ENCODE results near the gene VHLL.

The VHLL gene

DNA sequence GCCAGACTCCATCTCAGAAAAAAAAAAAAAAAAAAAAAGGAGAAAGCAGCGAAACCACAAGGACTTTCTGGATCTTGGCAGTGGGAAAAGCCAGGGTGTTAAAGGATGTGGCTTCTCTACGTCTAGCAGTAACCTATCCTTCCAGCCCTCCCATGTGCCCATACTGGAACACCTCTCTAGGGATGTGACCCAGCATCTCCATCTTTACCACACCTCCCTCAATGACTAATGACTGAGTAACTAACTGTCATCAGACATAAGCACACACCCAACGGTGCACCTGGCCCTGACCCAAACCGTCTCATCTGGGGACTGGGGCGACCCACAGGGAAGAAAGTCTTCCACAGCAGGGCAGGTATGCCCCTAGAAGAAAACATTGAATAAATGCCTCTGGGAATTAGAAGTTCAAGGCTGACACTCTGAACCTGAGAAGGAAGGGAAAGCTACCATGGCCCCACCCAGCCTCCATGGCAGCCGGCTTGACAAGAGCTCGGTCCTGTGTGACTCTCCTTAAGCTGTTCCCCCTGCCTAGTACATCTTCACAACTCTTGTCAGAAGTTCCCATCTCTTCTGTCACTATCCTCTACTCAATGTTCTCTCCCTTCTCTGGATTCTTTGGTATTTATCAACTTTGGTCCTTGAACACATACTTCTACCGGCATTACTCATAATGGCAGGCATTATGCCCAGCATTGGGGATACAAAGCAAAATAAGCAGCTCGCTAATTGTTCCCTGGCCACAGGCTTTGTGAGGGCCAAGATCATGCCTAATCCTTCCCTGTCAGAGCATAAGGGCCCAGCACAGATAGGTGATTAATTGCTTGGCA is 36.4 kb downstream of the VHLL start:
- no peak overlapping the region for H3K9ac ChIP-seq (ENCODE audit: low read length)
- H3K9me3 ChIP-seq (ENCODE audit: insufficient read depth, low read length), result no peaks in the 10 kb centered on the region
- H3K4me2 ChIP-seq (ENCODE audit: low read depth, low read length, poor library complexity, severe bottlenecking), result no peak overlapping the region
- TF ChIP-seq, protein P1, sequence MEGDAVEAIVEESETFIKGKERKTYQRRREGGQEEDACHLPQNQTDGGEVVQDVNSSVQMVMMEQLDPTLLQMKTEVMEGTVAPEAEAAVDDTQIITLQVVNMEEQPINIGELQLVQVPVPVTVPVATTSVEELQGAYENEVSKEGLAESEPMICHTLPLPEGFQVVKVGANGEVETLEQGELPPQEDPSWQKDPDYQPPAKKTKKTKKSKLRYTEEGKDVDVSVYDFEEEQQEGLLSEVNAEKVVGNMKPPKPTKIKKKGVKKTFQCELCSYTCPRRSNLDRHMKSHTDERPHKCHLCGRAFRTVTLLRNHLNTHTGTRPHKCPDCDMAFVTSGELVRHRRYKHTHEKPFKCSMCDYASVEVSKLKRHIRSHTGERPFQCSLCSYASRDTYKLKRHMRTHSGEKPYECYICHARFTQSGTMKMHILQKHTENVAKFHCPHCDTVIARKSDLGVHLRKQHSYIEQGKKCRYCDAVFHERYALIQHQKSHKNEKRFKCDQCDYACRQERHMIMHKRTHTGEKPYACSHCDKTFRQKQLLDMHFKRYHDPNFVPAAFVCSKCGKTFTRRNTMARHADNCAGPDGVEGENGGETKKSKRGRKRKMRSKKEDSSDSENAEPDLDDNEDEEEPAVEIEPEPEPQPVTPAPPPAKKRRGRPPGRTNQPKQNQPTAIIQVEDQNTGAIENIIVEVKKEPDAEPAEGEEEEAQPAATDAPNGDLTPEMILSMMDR (IDR thresholded peaks at IDR 0.05; ENCODE audit: insufficient read depth, low read length, poor library complexity, severe bottlenecking), result no peak
- TF ChIP-seq EZH2phosphoT487 (conservative IDR thresholded peaks at IDR 0.05; ENCODE audit: low read length), result no peak
- no peaks in the 10 kb centered on the region for H3F3A ChIP-seq (ENCODE audit: insufficient read depth)
- no peak overlapping the region for H3K4me3 ChIP-seq (ENCODE audit: insufficient read depth, low read length, poor library complexity, severe bottlenecking)
- peaks cover 23% of the 10 kb centered on the region; the same call in 1 of the 2 replicates for H3K36me3 ChIP-seq (ENCODE audit: low read length)
- no peak overlapping the region for H2AFZ ChIP-seq (ENCODE audit: low read depth, low read length, severe bottlenecking)
- no peaks in the 10 kb centered on the region for H3K27me3 ChIP-seq (ENCODE audit: low read length)
- H3K9me2 ChIP-seq (replicated peaks; ENCODE audit: insufficient read depth, low read length), result no peaks in the 10 kb centered on the region
- H3K27ac ChIP-seq (ENCODE audit: low read depth, low read length), result no peak overlapping the region
- no peaks in the 10 kb centered on the region for H4K20me1 ChIP-seq (ENCODE audit: low read depth, low read length)
- no peaks in the 10 kb centered on the region; the same call in 1 of the 2 replicates for H3K79me2 ChIP-seq (ENCODE audit: insufficient read depth, low read length)

DNA sequence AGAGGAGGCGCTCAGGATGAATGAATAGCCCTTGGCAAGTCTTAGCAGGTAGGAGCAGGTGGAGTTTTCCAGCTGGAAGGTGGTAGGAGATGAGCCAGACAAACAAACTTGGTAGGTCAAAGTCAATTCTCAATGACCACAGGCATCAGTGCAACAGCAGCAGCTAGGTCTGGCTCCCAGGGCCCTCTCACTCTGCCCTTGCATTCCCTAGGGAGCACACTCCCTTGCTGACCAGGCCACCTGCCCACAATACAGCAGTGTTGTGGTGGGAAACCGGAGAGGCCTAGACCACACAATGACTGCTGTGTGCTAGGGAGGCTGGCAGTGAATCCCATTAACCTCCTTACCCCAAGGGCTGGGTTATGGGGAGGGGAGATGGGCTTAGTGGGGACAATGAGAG is 38.2 kb downstream of the VHLL start:
- no peak overlapping the region for H3K27ac ChIP-seq (ENCODE audit: low read depth, low read length)
- H3K9ac ChIP-seq (ENCODE audit: low read length), result no peak overlapping the region
- TF ChIP-seq EZH2phosphoT487 (conservative IDR thresholded peaks at IDR 0.05; ENCODE audit: low read length), result no peak
- TF ChIP-seq, protein P1 (IDR thresholded peaks at IDR 0.05; ENCODE audit: insufficient read depth, low read length, poor library complexity, severe bottlenecking), result no peak
- H3F3A ChIP-seq (ENCODE audit: insufficient read depth), result no peaks in the 10 kb centered on the region
- H3K9me2 ChIP-seq (replicated peaks; ENCODE audit: insufficient read depth, low read length), result no peaks in the 10 kb centered on the region
- no peak overlapping the region for H2AFZ ChIP-seq (ENCODE audit: low read depth, low read length, severe bottlenecking)
- H3K9me3 ChIP-seq (ENCODE audit: insufficient read depth, low read length), result no peaks in the 10 kb centered on the region
- H3K27me3 ChIP-seq (ENCODE audit: low read length), result no peaks in the 10 kb centered on the region
- no peaks in the 10 kb centered on the region for H4K20me1 ChIP-seq (ENCODE audit: low read depth, low read length)
- H3K36me3 ChIP-seq (ENCODE audit: low read length), result peaks cover 23% of the 10 kb centered on the region; the same call in 1 of the 2 replicates
- H3K79me2 ChIP-seq (ENCODE audit: insufficient read depth, low read length), result no peaks in the 10 kb centered on the region; the same call in 1 of the 2 replicates
- H3K4me3 ChIP-seq (ENCODE audit: insufficient read depth, low read length, poor library complexity, severe bottlenecking), result no peak overlapping the region
- no peak overlapping the region for H3K4me2 ChIP-seq (ENCODE audit: low read depth, low read length, poor library complexity, severe bottlenecking)

DNA sequence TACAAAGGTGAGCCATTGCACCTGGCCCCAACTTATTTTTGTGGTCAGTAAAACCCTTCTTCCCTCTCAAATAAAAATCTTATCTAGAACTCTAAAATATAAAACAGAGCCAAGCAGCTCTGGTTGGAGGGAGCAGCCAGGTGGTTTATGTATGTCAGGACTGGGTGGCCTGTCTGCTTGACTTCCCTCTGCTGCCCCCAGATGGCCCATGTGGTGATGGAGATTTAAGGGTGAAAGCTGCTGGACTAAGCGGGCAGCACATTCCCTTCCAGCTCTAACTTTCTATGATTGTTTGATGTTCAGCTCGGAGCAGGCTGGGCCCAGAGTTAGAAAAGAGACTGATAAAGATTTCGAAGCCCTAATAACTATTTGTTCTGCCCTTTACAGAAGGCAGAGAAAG is 39.3 kb downstream of the VHLL start:
- no peaks in the 10 kb centered on the region for H3K9me2 ChIP-seq (replicated peaks; ENCODE audit: insufficient read depth, low read length)
- no peak overlapping the region for H3K4me3 ChIP-seq (ENCODE audit: insufficient read depth, low read length, poor library complexity, severe bottlenecking)
- H3K9me3 ChIP-seq (ENCODE audit: insufficient read depth, low read length), result no peaks in the 10 kb centered on the region
- H3K79me2 ChIP-seq (ENCODE audit: insufficient read depth, low read length), result no peaks in the 10 kb centered on the region; the same call in 1 of the 2 replicates
- H2AFZ ChIP-seq (ENCODE audit: low read depth, low read length, severe bottlenecking), result no peak overlapping the region
- H3K4me2 ChIP-seq (ENCODE audit: low read depth, low read length, poor library complexity, severe bottlenecking), result no peak overlapping the region
- no peaks in the 10 kb centered on the region for H3F3A ChIP-seq (ENCODE audit: insufficient read depth)
- peaks cover 23% of the 10 kb centered on the region; the same call in 1 of the 2 replicates for H3K36me3 ChIP-seq (ENCODE audit: low read length)
- H4K20me1 ChIP-seq (ENCODE audit: low read depth, low read length), result no peaks in the 10 kb centered on the region
- no peak overlapping the region for H3K9ac ChIP-seq (ENCODE audit: low read length)
- no peaks in the 10 kb centered on the region for H3K27me3 ChIP-seq (ENCODE audit: low read length)
- no peak overlapping the region for H3K27ac ChIP-seq (ENCODE audit: low read depth, low read length)
- TF ChIP-seq, protein P1 (IDR thresholded peaks at IDR 0.05; ENCODE audit: insufficient read depth, low read length, poor library complexity, severe bottlenecking), result no peak
- no peak for TF ChIP-seq EZH2phosphoT487 (conservative IDR thresholded peaks at IDR 0.05; ENCODE audit: low read length)

Measured in SU-DHL-6 (cell line).